GM18502 (cell line): Measurements from ENCODE around the gene RPS6KA1.
"Not testable (repeated sequence)": the region's sequence is repeated elsewhere in the genome, so short reads cannot be mapped to it uniquely, and the experiment has no call there.

Source experiments
- ATAC-seq: cut with Tn5 transposase; IDR thresholded peaks from one replicate; pipeline ENCODE4 v1.9.1; 2021; ENCODE audit warnings: mild to moderate bottlenecking; ENCODE audit not compliant: unreplicated experiment, poor library complexity

The RPS6KA1 gene

GRCh38 chr1:26529655-26530409 lies at the start of gene RPS6KA1:
Gene RPS6KA1 (plus strand): TSS chr1:26529761. CDS start chr1:26529921, 160 bp downstream.
- ATAC-seq: peak; percentile 82

- ATAC-seq: no peak
Measured at GRCh38 chr1:26482921-26483320, 46.6 kb upstream of the RPS6KA1 start.

- no peak for ATAC-seq
Measured at GRCh38 chr1:26483980-26484379, 45.6 kb upstream of the RPS6KA1 start.

GRCh38 chr1:26490155-26490554 lies 39.4 kb upstream of the RPS6KA1 start:
- ATAC-seq: no peak

GRCh38 chr1:26493267-26493666 lies 36.3 kb upstream of the RPS6KA1 start:
- no peak for ATAC-seq

GRCh38 chr1:26493938-26494337 lies 35.6 kb upstream of the RPS6KA1 start:
- ATAC-seq: no peak

- no peak for ATAC-seq
Measured at GRCh38 chr1:26496861-26497260, 32.7 kb upstream of the RPS6KA1 start.

- ATAC-seq: no peak
Measured at GRCh38 chr1:26498894-26499293, 30.7 kb upstream of the RPS6KA1 start.

- peak; percentile 70 for ATAC-seq
Measured at GRCh38 chr1:26500488-26501175, 28.9 kb upstream of the RPS6KA1 start.

- ATAC-seq: not testable (repeated sequence)
Measured at GRCh38 chr1:26510711-26511110, 18.9 kb upstream of the RPS6KA1 start.

- ATAC-seq: not testable (repeated sequence)
Measured at GRCh38 chr1:26515836-26516235, 13.7 kb upstream of the RPS6KA1 start.

GRCh38 chr1:26516987-26517765 lies 12.4 kb upstream of the RPS6KA1 start:
- ATAC-seq: no peak

- no peak for ATAC-seq
Measured at GRCh38 chr1:26517766-26518049, 11.9 kb upstream of the RPS6KA1 start.

GRCh38 chr1:26518355-26518754 lies 11.2 kb upstream of the RPS6KA1 start:
- no peak for ATAC-seq

GRCh38 chr1:26520339-26520738 lies 9.2 kb upstream of the RPS6KA1 start:
- no peak for ATAC-seq

- ATAC-seq: no peak
Measured at GRCh38 chr1:26521669-26522030, 7.9 kb upstream of the RPS6KA1 start.

GRCh38 chr1:26522073-26522472 lies 7.5 kb upstream of the RPS6KA1 start:
- no peak for ATAC-seq

- no peak for ATAC-seq
Measured at GRCh38 chr1:26524181-26524580, 5.4 kb upstream of the RPS6KA1 start.

GRCh38 chr1:26526287-26526686 lies 3.3 kb upstream of the RPS6KA1 start:
- no peak for ATAC-seq

GRCh38 chr1:26529405-26529654 lies 231 bp upstream of the RPS6KA1 start:
- peak; percentile 20 for ATAC-seq

- peak; percentile 4 for ATAC-seq
Measured at GRCh38 chr1:26530410-26530894, 891 bp downstream of the RPS6KA1 start.
